CD1c-positive myeloid dendritic cell (primary cell): Measurements from ENCODE around the gene HSPB9.
"Not testable (repeated sequence)": the region's sequence is repeated elsewhere in the genome, so short reads cannot be mapped to it uniquely, and the experiment has no call there.

Experiments
- DNase-seq: peaks from one replicate; pipeline ENCODE4 v3.0.0-alpha.2; 2016; ENCODE audit errors: extremely low spot score

Gene HSPB9

DNA sequence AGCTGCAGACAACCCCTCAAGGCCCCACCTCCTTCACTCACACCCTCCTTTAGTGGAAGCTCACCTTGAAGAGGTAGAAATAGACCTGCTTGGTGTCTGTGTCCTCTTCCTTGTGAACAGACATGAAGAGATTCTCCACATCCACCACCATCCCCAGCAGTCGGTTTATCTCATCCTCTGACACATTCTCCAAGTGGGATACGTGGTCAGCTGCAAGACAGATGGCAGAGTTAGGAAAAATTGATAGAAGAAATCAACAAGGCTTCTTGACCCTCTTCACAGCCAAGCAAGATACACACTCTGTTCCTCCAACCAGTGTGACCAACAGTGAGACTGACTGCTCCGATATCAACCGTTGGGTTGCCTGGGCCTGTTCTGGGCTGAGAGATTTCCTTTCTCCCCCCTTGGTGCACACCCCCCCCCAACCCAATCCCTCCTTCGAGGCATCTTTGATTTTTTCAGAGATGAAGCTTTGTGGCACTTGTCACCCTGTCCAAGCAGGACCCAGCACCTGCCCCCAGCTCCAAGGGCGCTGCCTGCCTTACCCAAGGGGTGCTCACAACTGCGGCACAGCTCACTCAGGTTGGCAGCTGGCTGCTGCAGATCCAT, 2.3 kb upstream of the HSPB9 start:
- DNase-seq, result no peak

GRCh38 chr17:42120770-42121769, 1.5 kb upstream of the HSPB9 start, which contains the start of gene KAT2A:
Gene KAT2A (minus strand): TSS chr17:42121367. CDS start chr17:42121304, 63 bp downstream.
- peak; percentile 88 for DNase-seq

GRCh38 chr17:42124256-42124655, 1.7 kb downstream of the HSPB9 start:
- no peak for DNase-seq

DNA sequence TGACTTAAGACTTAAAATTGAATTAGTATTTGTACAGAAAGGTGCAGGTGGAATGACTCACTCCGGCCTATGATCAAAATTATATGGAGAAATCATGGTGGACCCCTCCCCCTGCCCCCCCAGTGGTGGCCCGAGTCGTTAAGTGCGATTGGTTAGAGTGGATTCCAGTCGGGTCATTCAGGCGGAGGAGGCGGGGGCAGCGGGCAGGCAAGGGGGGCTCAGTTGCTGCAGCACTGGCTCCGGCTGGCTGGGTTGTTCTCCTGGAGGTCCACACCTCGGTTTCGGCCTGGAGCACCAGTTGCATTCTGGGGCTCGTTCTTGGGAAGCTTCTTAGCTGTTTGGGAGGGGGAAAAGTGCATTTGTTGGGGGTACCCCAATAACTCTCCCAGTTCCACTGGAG, 3.0 kb downstream of the HSPB9 start:
- DNase-seq, result no peak

DNA sequence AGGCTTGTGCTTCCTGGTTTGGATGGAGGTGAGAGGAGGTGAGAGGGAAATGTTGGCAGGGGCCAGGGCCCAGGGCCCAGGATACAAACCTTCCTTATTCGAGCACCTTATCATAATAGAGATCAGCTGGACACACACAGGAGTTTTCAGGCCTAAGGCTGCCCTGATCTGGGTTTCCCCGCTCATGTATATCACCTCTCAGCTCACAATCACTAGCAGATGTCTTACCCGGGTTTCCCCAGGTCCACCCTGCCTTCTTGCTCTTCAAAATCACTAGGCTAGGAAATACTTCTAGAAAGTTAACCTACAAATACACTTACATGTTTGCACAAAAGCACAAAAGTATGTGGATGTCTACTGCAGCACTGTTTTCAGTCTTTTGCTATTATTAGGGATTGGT, 4.2 kb downstream of the HSPB9 start:
- no peak for DNase-seq

DNA sequence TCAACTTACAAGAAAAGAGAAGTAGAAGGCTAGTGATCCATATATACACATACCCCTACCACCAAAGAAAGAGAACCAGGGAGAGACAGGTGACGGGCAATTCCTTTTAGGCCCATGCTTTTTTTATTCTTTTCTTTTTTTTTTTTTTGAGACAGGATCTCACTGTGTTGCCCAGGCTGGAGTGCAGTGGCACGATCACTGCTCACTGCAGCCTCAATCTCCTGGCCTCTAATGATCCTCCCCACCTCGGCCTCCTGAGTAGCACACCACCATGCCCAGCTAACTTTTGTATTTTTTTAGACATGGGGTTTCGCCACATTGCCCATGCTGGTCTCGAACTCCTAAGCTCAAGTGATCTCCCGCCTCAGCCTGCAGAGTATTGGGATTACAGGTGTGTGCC, 4.8 kb downstream of the HSPB9 start:
- DNase-seq, result no peak

DNA sequence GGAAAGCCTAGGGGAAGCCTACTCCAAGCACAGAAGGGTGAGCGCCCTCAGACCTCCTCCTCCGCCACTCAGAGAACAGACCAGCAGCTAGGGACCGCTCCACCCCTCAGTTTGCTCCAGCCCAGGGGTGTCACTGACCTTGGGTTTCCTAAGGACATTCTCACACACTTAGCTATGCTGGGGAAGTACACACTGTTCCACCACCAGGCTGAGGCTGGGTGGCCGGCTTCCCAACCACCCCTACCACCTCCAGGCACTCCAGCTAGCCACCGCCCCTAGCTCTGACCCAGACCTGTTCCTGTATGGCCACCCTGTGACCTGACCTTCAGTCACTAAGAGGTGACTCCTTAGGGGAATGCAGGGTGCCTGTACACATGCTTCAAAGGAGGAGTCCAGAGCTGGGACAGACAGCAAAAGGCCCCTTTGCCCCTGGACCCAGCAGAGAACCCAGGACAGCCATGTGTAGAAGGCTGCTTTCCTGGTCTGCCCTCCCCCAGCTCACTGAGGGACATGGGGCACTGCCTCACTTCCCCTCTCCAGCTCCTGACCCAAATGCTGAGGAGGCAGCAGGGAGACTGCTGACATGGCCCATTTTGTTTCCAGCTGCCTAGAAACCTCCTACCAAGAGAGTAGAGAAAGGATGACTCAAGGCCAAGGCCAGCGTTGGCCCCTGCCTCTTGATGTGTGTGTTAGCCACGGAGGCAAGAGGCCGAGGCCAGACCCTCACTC, 6.7 kb downstream of the HSPB9 start:
- DNase-seq, result peak; percentile 54

DNA sequence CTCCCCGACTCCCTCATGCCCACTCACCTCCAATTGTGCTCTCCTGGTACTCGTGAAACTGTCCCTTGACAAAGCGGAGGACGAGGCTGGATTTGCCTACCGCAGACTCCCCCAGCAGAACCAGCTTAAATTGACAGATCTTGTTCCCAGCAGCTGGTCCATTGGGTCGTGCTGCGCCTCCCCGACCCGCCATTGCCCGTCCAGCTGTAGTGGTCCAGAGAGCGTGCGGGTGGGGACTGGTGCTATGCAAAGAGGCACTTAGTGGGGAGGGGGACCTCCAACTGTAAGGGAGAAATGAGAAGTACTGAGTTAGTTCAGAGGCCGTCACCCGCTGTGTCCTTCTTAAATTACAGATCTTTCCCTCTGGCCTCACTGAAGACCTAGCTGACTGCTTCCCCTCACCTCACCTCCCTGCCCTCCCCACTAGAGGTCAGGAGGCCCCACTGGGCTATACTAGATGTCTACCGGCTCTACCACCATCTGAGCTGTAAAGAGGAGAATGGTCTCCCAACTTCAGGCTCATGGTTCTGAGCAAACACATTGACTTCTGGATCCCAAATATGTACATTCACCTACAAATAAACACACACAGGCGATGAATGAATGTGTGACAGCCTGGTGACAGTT, 7.8 kb downstream of the HSPB9 start:
- no peak for DNase-seq

- no peak for DNase-seq
These were observed 8.6 kb downstream of the HSPB9 start for GRCh38 chr17:42131232-42131631.

DNA sequence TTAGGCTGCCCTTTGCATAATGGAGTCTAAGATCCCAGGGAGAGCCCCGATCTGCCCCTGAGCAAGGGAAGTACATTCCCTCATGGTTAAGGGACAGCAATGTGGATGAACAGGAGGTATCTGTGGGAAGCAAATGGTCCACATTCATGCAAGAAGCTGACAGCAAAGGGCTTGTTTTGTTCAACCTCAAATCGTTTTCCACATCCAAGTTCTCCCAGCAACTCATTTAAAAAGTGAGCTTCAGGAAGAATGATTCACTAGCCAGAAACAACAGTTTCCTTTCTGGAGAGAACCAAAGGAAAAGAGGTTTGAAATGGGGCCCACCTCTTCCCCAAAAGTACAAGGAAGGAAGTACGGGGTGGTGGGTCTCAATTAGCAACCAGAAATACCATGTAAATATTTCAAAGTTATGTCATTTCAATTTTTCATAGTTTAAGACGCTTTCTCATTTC, 9.4 kb downstream of the HSPB9 start:
- DNase-seq, result peak; percentile 57

DNA sequence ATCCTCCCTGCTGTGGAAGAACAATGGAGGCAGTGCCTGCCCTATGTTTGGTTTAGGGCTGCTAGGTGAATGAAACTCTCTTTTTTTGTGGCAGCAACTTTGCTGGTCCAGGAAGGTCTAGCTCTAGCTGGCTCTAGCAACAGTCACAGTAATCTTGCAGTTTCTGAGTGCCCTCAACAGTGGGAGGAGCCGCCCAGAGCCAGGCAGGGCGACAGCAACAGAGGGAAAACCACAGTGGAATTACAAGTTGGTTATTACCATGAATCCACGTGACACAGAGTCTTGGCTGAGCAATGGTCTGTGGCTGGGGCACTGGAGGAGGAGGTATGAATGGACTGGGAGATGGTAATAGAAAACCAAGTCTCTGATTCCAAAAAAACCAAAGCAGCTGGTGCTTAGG, 10.3 kb downstream of the HSPB9 start:
- DNase-seq, result peak; percentile 66

DNA sequence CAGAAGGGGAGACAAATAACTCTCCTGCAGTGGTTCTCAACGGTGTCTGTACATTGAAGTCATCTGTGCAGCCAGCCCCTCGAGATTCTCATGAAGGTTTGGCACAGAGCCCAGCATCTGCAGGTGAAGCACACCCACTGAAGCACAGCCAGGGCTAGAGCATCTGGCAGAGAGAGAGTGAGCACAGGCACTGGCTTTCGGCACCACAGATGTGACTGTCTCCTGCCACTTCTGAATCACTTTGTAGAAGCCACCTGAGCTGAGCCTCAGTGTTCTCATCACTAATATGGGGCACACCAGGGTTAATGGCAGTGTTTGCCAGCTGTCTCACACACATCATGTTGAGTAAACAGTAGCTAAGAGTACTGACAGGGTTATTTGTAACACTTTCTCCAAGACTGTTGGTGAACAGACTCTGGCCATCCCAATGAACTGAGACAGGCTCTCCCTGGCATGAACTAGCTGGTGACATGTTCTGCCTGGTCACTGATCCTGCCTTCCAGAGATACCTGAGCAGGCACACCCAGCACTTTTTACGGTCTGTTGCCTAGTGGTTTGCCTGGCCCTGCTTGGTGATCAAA, 10.9 kb downstream of the HSPB9 start:
- DNase-seq, result no peak

DNA sequence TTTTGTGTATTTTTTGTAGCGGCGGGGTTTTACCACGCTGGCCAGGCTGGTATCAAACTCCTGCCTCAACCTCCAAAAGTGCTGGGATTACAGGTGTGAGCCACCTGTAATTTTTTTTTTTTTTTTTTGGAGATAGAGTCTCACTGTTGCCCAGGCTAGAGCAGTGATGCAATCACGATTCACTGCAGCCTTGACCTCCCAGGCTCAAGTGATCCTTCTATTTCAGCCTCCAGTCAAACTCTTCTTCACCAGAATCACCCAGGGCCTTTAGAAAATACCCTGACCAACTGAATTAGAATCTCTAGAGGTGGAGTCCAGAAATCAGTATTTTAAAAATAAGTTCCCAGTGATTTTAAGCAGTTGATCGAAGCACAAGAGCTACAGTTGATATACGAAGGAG, 12.5 kb downstream of the HSPB9 start:
- no peak for DNase-seq

GRCh38 chr17:42135664-42136653, 13.4 kb downstream of the HSPB9 start:
- DNase-seq, result peak; percentile 88

GRCh38 chr17:42136654-42137051, 14.0 kb downstream of the HSPB9 start:
- DNase-seq, result no peak

DNA sequence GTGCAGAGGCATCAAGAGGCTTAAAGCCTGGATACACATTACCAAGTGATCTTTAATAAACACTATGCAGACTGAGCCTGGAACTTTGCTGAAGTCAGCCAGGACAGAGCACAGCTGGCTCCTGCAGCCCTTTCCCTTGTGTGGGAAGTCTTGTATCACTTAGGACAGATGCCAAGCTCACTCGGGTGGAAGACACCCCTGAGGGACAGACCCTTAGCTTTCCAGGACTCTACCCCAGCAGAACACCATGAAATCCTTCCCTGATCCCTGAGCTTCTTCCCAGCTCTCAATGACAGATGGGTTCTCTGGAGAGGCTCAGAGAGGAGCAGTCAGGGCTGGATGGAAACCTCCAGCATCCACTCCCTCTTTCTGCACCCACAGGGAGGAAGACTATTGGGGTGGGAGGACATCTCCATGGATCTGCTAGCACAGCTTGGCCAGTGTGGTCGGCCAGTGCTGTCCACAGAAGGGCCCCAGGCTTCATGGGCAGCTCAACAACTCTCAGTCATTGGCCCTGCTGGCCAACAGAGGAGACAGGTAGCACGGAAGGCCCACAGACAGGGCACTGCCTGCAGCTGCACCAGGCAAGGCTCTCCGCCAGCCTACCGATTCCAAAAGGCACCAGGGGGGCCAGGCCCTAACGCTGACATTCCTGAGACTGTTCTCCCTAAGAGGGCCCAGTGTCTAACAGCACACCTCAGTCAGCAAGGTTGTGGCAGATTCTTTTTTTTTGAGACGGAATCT, 16.3 kb downstream of the HSPB9 start:
- DNase-seq, result no peak

DNA sequence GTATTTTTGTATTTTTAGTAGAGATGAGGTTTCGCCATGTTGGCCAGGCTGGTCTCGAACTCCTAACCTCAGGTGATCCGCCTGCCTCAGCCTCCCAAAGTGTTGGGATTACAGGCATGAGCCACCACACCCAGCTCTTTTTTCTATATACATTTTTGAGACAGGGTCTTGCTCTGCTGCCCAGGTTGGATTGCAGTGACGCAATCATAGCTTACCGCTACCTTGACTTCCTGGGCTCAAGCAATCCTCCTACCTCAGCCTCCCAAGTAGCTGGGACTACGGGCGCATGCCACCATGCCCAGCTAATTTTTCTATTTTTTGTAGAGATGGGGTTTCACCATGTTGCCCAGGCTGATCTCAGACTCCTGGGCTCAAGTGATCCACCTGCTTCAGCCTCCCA, 18.1 kb downstream of the HSPB9 start:
- not testable (repeated sequence) for DNase-seq

GRCh38 chr17:42141382-42141781, 18.8 kb downstream of the HSPB9 start:
- peak; percentile 15 for DNase-seq

DNA sequence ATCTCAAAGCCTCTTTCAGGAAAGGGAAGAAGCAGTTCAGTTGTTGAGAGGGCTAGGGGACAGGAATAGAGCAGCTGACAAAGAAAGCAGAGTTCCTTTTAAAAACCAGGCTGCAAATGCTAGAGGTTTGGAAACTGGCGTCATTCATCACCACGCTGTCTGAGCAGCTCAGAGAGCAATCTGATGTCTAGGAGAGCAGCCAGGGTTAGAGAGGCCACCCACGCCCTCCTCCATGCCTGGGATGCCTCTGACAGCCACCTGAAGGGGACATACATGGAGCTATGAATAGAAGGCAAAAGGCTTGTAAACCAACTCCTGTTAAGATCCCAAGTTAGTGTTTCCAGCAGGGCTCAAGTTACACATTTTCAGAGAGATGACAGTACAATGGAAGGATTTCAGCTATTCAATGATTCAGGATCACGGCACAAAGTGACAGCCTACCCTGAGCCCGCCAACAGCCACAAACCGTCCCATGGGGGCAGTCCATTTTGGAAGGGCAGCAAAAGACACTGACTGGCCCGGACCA, 19.8 kb downstream of the HSPB9 start:
- DNase-seq, result peak; percentile 18
